Measurements from ENCODE around the gene SOX2.

The SOX2 gene

DNA sequence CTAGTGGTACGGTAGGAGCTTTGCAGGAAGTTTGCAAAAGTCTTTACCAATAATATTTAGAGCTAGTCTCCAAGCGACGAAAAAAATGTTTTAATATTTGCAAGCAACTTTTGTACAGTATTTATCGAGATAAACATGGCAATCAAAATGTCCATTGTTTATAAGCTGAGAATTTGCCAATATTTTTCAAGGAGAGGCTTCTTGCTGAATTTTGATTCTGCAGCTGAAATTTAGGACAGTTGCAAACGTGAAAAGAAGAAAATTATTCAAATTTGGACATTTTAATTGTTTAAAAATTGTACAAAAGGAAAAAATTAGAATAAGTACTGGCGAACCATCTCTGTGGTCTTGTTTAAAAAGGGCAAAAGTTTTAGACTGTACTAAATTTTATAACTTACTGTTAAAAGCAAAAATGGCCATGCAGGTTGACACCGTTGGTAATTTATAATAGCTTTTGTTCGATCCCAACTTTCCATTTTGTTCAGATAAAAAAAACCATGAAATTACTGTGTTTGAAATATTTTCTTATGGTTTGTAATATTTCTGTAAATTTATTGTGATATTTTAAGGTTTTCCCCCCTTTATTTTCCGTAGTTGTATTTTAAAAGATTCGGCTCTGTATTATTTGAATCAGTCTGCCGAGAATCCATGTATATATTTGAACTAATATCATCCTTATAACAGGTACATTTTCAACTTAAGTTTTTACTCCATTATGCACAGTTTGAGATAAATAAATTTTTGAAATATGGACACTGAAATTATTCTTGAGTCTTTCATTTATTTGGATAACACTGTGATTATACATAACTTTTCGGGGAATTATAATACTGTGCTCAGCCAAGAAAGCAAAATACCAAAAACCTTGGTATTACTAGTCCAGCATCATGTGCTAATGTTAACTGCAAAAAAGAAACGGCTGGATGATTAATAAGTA lies 2.2 kb downstream of the SOX2 start:
- TF ChIP-seq SNAI2 (CRISPR knock-in tag; IDR thresholded peaks at IDR 0.05), result no peak
- TF ChIP-seq RARB (CRISPR knock-in tag; IDR thresholded peaks at IDR 0.05), result no peak
- no peak for TF ChIP-seq ZFP3 (CRISPR knock-in tag; IDR thresholded peaks at IDR 0.05)
- TF ChIP-seq CREB5 (CRISPR knock-in tag; IDR thresholded peaks at IDR 0.05; ENCODE audit: low read depth), result no peak
- TF ChIP-seq TOX (CRISPR knock-in tag; IDR thresholded peaks at IDR 0.05; ENCODE audit: borderline replicate concordance), result no peak
- TF ChIP-seq PPARA (CRISPR knock-in tag; IDR thresholded peaks at IDR 0.05; ENCODE audit: borderline replicate concordance), result no peak
- TF ChIP-seq ARNTL (CRISPR knock-in tag; IDR thresholded peaks at IDR 0.05; ENCODE audit: borderline replicate concordance, low read depth), result no peak
- no peak for TF ChIP-seq ISL1 (CRISPR knock-in tag; IDR thresholded peaks at IDR 0.05)
- no peak for TF ChIP-seq POU6F1 (CRISPR knock-in tag; IDR thresholded peaks at IDR 0.05; ENCODE audit: borderline replicate concordance, low read depth)
- TF ChIP-seq CSRNP3 (CRISPR knock-in tag; IDR thresholded peaks at IDR 0.05), result no peak
- no peak for TF ChIP-seq ZNF8 (CRISPR knock-in tag; IDR thresholded peaks at IDR 0.05)
- no peak for TF ChIP-seq ZNF70 (CRISPR knock-in tag; IDR thresholded peaks at IDR 0.05)
- TF ChIP-seq PATZ1 (CRISPR knock-in tag; IDR thresholded peaks at IDR 0.05; ENCODE audit: borderline replicate concordance), result no peak
- no peak for TF ChIP-seq OSR1 (CRISPR knock-in tag; IDR thresholded peaks at IDR 0.05)
- no peak for TF ChIP-seq ZC3H10 (CRISPR knock-in tag; IDR thresholded peaks at IDR 0.05)
- no peak for TF ChIP-seq ZNF565 (CRISPR knock-in tag; conservative IDR thresholded peaks at IDR 0.05; ENCODE audit: low read depth)
- no peak for TF ChIP-seq TCF4 (CRISPR knock-in tag; IDR thresholded peaks at IDR 0.05; ENCODE audit: borderline replicate concordance)
- TF ChIP-seq, protein P1, sequence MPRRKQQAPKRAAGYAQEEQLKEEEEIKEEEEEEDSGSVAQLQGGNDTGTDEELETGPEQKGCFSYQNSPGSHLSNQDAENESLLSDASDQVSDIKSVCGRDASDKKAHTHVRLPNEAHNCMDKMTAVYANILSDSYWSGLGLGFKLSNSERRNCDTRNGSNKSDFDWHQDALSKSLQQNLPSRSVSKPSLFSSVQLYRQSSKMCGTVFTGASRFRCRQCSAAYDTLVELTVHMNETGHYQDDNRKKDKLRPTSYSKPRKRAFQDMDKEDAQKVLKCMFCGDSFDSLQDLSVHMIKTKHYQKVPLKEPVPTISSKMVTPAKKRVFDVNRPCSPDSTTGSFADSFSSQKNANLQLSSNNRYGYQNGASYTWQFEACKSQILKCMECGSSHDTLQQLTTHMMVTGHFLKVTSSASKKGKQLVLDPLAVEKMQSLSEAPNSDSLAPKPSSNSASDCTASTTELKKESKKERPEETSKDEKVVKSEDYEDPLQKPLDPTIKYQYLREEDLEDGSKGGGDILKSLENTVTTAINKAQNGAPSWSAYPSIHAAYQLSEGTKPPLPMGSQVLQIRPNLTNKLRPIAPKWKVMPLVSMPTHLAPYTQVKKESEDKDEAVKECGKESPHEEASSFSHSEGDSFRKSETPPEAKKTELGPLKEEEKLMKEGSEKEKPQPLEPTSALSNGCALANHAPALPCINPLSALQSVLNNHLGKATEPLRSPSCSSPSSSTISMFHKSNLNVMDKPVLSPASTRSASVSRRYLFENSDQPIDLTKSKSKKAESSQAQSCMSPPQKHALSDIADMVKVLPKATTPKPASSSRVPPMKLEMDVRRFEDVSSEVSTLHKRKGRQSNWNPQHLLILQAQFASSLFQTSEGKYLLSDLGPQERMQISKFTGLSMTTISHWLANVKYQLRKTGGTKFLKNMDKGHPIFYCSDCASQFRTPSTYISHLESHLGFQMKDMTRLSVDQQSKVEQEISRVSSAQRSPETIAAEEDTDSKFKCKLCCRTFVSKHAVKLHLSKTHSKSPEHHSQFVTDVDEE (CRISPR knock-in tag; IDR thresholded peaks at IDR 0.05), result no peak
- no peak for TF ChIP-seq ZFP30 (CRISPR knock-in tag; IDR thresholded peaks at IDR 0.05)
- no peak for TF ChIP-seq BACH2 (CRISPR knock-in tag; IDR thresholded peaks at IDR 0.05; ENCODE audit: borderline replicate concordance)
- ATAC-seq, result no peak

DNA sequence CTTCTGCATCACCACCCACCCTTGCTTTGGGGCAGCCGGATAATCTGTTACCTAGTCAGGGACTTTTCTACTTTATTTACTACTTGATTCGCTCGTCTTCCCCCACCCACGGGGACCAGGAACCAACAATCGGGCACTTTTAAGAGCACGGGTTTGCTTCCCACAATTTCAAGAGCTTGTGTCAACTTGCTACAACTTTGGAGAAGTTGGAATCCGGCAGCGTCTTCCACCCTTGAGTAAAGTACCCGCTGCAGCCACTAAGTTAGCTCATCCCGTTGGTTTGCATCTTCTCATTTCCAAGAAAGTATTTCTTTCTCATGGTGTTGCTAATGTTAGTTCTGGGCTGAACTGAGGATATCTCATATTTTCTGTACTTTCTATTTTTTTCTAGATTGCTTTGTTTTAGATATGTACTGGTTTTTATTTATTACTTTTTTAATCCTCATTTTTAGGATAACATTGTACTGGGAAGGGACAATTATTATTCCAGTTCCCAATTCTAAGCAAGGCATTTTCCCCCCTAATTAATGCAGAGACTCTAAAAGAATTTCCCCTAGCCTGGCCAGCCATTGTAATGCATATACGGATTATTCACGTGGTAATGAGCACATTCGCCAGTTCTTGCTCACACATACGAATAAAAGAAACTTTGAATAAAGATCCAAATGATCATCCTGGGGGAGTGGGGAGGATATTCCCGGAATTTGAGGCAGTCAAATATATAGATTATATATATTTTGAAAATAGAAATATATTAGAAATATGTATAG lies 4.0 kb downstream of the SOX2 start:
- no peak for ATAC-seq
- TF ChIP-seq ARNTL (CRISPR knock-in tag; IDR thresholded peaks at IDR 0.05; ENCODE audit: borderline replicate concordance, low read depth) (no peak), SNAI2 (CRISPR knock-in tag; IDR thresholded peaks at IDR 0.05) (no peak), ZNF70 (CRISPR knock-in tag; IDR thresholded peaks at IDR 0.05) (no peak)
